Lung (tissue), 12 donors: ENCODE results near the gene ADGRF3. TPM values are rescaled to one million over a fixed set of nuclear protein-coding genes. Genes with fewer than 3 reads are reported as not detected.
"Not testable (repeated sequence)": the region's sequence is repeated elsewhere in the genome, so short reads cannot be mapped to it uniquely, and the experiment has no call there.

Source experiments
- ATAC-seq: fragments of 200-7000 bp; cut with Tn5 transposase; one replicate; pipeline ENCODE4 v1.9.1; 2020; ENCODE audit warnings: moderate number of reproducible peaks; ENCODE audit not compliant: insufficient read depth, low FRiP score
- DNase-seq, 3 donors: peaks; one replicate each; pipeline ENCODE4 v3.0.0-alpha.2; 2013 to 2017
- H3K27ac ChIP-seq, 2 donors: one replicate each; pipeline ENCODE4 v1.5.1; 2013; ENCODE audit warnings: mild to moderate bottlenecking in 2 of 2, moderate library complexity in 2 of 2, control low read depth in 1 of 2, inconsistent platforms in 1 of 2, low read depth in 1 of 2, low read length in 1 of 2
- H3K27me3 ChIP-seq, 3 donors: one replicate each; pipeline ENCODE4 v1.5.1; 2013; ENCODE audit warnings: low read length in 2 of 3; ENCODE audit not compliant: control insufficient read depth in 3 of 3, insufficient read depth in 3 of 3
- H3K36me3 ChIP-seq, 4 donors: one replicate each; pipeline ENCODE4 v1.5.1; 2013; ENCODE audit warnings: low read length in 4 of 4, mild to moderate bottlenecking in 1 of 4, moderate library complexity in 1 of 4; ENCODE audit not compliant: control insufficient read depth in 4 of 4, insufficient read depth in 4 of 4
- H3K4me1 ChIP-seq, 5 donors: one replicate each; pipeline ENCODE4 v1.5.1; 2013; ENCODE audit warnings: low read length in 5 of 5, mild to moderate bottlenecking in 2 of 5, moderate library complexity in 1 of 5; ENCODE audit not compliant: control insufficient read depth in 5 of 5, insufficient read depth in 5 of 5
- H3K4me3 ChIP-seq: one replicate; pipeline ENCODE4 v1.5.1; 2013; ENCODE audit warnings: mild to moderate bottlenecking, control low read depth, moderate library complexity
- H3K9ac ChIP-seq, 2 donors: one replicate each; pipeline ENCODE4 v1.5.1; 2013; ENCODE audit warnings: low read length in 2 of 2, control low read depth in 1 of 2; ENCODE audit not compliant: insufficient read depth in 1 of 2
- H3K9me3 ChIP-seq, 4 donors: one replicate each; pipeline ENCODE4 v1.5.1; 2013; ENCODE audit warnings: low read length in 3 of 4, mild to moderate bottlenecking in 1 of 4, moderate library complexity in 1 of 4; ENCODE audit not compliant: control insufficient read depth in 4 of 4, insufficient read depth in 3 of 4
- CTCF ChIP-seq: IDR thresholded peaks from 2 replicates; pipeline ENCODE4 v1.5.1; 2012; ENCODE audit warnings: mild to moderate bottlenecking; ENCODE audit errors: control extremely low read depth, extremely low read depth
- WGBS, 2 donors: extraction: QIAGEN DNeasy Blood & Tissue Kit; methylation state at CpG; one replicate each; pipeline ENCODE4 v1.1.7; 2013; 5-methylcytosine and 5-hydroxymethylcytosine counted together
- polyA plus RNA-seq, 2 donors: library from polyadenylated mRNA; stranded (reverse); fragments of 200-250 nt; gene quantifications; one replicate each; pipeline ENCODE4 v1.2.1, GENCODE V29; 2013
- total RNA-seq, 2 donors: library from RNA; depleted of rRNA in 1 of 2; stranded (reverse); fragments of >200 nt in 1 of 2; gene quantifications; one replicate each; pipeline ENCODE4 v1.2.1, GENCODE V29; 2014 to 2021
- donor health status: control.
- donor health status: control.
- donor health status: Bipolar disorder and iron deficiency.
- donor health status: healthy.
- donor health status: DM: yes; HTN: yes; CAD: no.

ADGRF3 gene
- total and polyA plus RNA-seq, 4 donors: 0.10 to 3.9 (median 0.24) TPM

- no peak for ATAC-seq
Measured at GRCh38 chr2:26330604-26331003, 16.0 kb downstream of the ADGRF3 start.

GRCh38 chr2:26330114-26330549, 16.5 kb downstream of the ADGRF3 start:
- DNase-seq (peak; percentile 78 to 84 (median 82)), ATAC-seq (peak; percentile 94)
- no peaks in the 10 kb centered on the region for H3K27me3 ChIP-seq
- TF ChIP-seq CTCF: peak; percentile 89
- H3K4me3 ChIP-seq: no peak overlapping the region
- H3K9me3 ChIP-seq: no peaks in the 10 kb centered on the region
- peaks cover 0 to 3% (median 0%) of the 10 kb centered on the region in 5 donors for H3K4me1 ChIP-seq
- no peak overlapping the region for H3K9ac ChIP-seq
- no peaks in the 10 kb centered on the region for H3K36me3 ChIP-seq
- 2% methylated on average over 7 of the region's 7 CpGs for WGBS, 2 donors
- H3K27ac ChIP-seq: no peak overlapping the region

More at GRCh38 chr2:26330604-26331003, 16.0 kb downstream of the ADGRF3 start:
- WGBS, 2 donors: 77 to 82% methylated on average over 3 of the region's 3 CpGs
- Histone ChIP-seq H3K4me1 (peaks cover 0 to 7% (median 0%) of the 10 kb centered on the region in 5 donors), H3K36me3 (no peaks in the 10 kb centered on the region), H3K27me3 (no peaks in the 10 kb centered on the region), H3K9ac (no peak overlapping the region), H3K9me3 (no peaks in the 10 kb centered on the region), H3K27ac (no peak overlapping the region), H3K4me3 (no peak overlapping the region)
- TF ChIP-seq CTCF: no peak
- DNase-seq: no peak

DNA sequence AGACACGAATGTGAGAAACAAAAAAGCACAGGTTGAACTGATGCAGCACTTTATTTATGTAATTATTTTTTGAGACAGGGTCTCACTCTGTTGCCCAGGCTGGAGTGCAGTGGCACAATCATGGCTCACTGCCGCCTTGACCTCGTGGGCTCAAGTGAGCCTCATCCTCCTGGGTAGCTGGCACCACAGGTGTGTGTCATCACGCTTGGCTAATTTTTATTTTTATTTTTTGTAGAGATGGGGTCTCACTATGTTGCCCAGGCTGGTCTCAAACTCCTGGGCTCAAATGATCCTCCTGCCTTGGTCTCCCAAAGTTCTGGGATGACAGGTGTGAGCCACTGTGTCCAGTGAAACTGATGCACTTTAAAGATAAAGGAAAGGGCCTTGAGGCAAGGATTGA, 17.5 kb downstream of the ADGRF3 start:
- not testable (repeated sequence) for H3K27me3 ChIP-seq, DNase-seq, H3K36me3 ChIP-seq, H3K4me3 ChIP-seq, H3K27ac ChIP-seq, H3K4me1 ChIP-seq, H3K9ac ChIP-seq, ATAC-seq, H3K9me3 ChIP-seq
- 88 to 95% methylated on average over 4 of the region's 4 CpGs for WGBS, 2 donors

DNA sequence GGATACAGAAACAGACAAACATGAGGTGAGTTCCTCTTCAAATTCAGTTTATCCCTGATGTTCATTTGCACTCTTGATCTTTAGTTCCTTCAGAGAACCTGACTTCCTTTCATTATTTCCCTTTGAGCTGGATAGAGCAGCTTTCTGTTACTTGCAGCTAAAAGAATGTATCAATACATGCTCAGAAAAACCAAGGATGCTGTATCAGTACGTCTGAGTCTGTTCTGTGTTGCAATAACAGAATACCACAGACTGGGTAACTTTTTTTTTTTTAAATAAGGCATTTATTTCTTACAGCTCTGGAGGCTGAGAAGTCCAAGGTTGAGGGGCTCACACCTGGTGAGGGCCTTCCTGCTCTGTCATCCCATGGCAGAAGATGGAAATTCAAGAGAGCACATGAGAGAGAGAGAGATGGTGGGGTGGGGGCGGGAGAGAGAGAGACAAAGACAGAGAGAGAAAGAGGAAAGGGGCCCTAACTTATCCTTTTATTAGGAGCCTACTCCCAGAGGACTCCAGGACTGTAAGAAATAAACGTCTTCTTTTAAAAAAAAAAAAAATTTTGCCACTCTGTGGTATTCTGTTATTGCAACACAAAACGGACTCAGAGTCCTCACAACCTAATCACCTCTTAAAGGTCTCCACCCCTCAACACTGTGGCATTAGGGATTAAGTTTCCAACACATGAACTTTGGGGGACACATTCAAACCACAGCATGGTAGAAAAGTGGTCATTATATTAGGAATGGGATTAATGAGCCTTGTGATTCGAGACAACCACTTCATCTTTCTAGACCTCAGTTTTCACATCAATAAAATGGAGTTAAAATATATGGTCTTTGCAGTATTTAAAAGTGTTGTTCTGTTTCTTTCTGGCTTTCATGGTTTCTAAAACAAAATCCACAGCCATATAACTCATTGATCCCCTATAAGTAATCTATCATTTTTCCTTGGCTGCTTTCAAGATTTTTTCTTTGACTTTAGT, 19.0 kb downstream of the ADGRF3 start:
- Histone ChIP-seq H3K27me3 (no peaks in the 10 kb centered on the region), H3K9ac (no peak overlapping the region), H3K4me3 (no peak overlapping the region), H3K27ac (no peak overlapping the region), H3K9me3 (no peaks in the 10 kb centered on the region), H3K4me1 (no peaks in the 10 kb centered on the region), H3K36me3 (no peaks in the 10 kb centered on the region)
- ATAC-seq (no peak), DNase-seq (no peak)
- no peak for TF ChIP-seq CTCF
- 30 to 46% methylated on average over 5 of the region's 5 CpGs for WGBS, 2 donors
